Measurements from ENCODE around the gene KCNIP4.

Gene KCNIP4

GRCh38 chr4:21780148-21780547 lies 168.4 kb downstream of the KCNIP4 start:
- no peak for DNase-seq (ENCODE audit: low read depth, low spot score)
- CTCF ChIA-PET = interaction anchor here (1.7 to 4.3 kb wide), 3 partner anchors 9 to 13 kb away, joined by 4 to 23 read pairs (median 11); no protein-coding TSS in a partner anchor
- H3K4me3 ChIP-seq (ENCODE audit: low read depth, low read length) = no peak overlapping the region
- POLR2A ChIA-PET = no interaction called here
- TF ChIP-seq CTCF (IDR thresholded peaks at IDR 0.05; ENCODE audit: insufficient read depth, low read length, missing control alignments) = no peak

- TF ChIP-seq CTCF (IDR thresholded peaks at IDR 0.05; ENCODE audit: insufficient read depth, low read length, missing control alignments) = no peak
- ChIA-PET POLR2A (no interaction called here), CTCF (interaction anchor here (3.4 to 4.3 kb wide), 2 partner anchors 10 to 11 kb away, joined by 11 to 23 read pairs; no protein-coding TSS in a partner anchor)
- no peak overlapping the region for H3K4me3 ChIP-seq (ENCODE audit: low read depth, low read length)
- DNase-seq (ENCODE audit: low read depth, low spot score) = no peak
These were observed 169.9 kb downstream of the KCNIP4 start for GRCh38 chr4:21778702-21779101.

DNA sequence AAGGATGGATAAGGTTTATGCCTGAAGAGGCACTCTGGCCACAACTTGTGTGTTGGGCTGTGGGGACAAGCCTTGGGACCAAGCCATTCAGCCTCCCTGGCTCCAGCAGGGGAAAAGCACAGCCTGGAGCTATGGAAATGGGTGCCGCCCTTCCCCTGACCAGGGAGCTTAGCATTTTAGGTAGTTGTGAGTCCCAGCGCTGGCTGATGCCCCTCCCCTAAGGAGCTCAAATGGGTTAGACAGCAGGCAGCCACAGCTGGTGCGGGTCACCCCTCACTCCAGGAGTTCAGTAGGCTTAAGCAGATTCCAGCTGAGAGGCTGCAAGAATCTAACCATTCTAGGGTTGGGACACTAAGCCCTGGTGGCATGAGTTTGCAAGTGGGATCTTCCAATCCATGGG lies 172.9 kb downstream of the KCNIP4 start:
- DNase-seq (ENCODE audit: low read depth, low spot score) = no peak
- no peak overlapping the region for H3K4me3 ChIP-seq (ENCODE audit: low read depth, low read length)
- CTCF ChIA-PET = interaction anchor here (0.6 to 1.2 kb wide), 2 partner anchors 9 to 15 kb away, joined by 3 to 4 read pairs; no protein-coding TSS in a partner anchor
- TF ChIP-seq CTCF (IDR thresholded peaks at IDR 0.05; ENCODE audit: insufficient read depth, low read length, missing control alignments) = no peak
- POLR2A ChIA-PET = no interaction called here

DNA sequence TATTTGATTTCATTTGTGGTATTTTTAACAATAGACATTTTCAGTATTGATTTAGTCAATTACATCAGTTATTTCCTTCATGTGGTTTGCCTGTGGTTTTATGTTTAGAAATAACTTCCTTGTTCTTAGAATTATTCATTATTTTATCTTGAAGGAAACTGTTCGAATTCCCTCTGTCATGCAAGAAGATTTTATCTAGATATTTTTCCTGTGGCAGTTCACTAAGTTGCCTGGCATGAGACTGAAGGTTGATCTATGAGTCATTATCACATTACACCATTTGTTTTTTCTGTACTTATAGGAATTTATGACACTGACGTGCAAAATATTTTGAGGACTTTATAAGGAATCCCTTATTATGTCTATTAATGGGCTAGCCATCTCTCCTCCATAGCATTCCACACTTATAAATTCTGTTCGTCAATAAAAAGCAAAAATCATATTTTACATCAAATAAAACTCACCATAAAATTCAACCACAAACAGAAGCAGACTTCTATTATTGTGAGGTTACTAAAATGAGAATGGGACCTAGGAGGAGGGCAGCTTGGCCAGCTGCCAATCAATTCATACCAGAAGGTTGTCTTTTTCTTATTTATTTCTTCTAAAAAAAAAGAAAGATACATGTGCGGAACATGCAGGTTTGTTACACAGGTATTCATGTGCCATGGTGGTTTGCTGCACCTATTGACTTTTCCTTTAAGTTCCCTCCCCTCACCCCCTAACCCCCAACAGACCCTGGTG lies 179.0 kb downstream of the KCNIP4 start:
- no peak for DNase-seq (ENCODE audit: low read depth, low spot score)
- H3K4me3 ChIP-seq (ENCODE audit: low read depth, low read length) = no peak overlapping the region
- ChIA-PET CTCF (interaction anchor here (1.2 to 8.8 kb wide), 3 partner anchors 20 to 996 kb away, joined by 3 to 108 read pairs (median 63); no protein-coding TSS in a partner anchor), POLR2A (no interaction called here)
- no peak for TF ChIP-seq CTCF (IDR thresholded peaks at IDR 0.05; ENCODE audit: insufficient read depth, low read length, missing control alignments)

DNA sequence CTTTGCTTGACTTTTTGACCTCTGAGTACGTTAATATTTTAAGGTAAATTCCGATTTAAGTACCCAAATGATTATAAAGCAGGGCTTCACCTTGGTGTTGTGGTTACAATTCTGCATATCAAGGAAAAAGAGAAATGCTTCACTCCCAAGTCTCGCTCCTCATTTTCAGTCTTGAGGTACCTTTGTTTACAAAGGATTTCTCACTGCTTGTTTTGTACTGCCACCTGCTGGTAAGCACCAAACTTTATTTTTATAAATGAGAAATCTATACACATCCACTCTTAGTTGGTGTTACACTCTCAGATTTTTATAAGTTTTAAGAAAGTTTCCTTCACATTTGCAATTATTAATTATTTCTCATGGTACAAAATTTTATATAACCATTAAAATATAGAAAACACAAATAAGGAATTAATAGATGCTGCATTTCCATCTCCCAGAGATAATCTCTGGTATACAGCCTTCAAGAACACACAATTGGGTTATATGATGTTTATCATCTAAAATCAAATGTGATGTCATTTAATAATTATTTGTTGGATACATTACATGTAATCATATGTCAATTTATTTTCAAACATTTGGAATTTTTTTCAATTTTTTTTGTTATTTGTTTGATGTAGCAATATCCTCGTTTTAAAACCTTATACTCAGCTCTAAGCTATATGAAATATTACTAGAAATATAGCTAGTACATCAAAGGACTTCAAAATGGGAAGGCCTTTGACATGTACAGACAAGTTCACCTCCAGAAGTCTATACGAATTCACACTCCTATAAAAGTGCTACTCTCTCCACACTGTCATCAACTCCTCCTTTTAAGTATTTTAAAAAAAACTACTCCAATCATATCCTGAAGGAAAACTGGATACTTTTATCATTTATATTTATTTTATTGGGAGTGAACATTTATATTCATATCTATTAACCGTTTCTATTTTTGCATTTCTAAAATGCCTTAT lies 179.9 kb downstream of the KCNIP4 start:
- POLR2A ChIA-PET = no interaction called here
- CTCF ChIA-PET = interaction anchor here (0.9 to 8.8 kb wide), 12 partner anchors 8 to 995 kb away, joined by 3 to 108 read pairs (median 4); no protein-coding TSS in a partner anchor
- peak; percentile 47 for TF ChIP-seq CTCF (IDR thresholded peaks at IDR 0.05; ENCODE audit: insufficient read depth, low read length, missing control alignments)
- DNase-seq (ENCODE audit: low read depth, low spot score) = no peak
- H3K4me3 ChIP-seq (ENCODE audit: low read depth, low read length) = no peak overlapping the region
